Gastrocnemius medialis (tissue), 4 donors: ENCODE measurements around the gene PTPMT1.

Experiments used
- POLR2A ChIP-seq, 2 donors: fragments of 450-650 bp; IDR thresholded peaks; one replicate each; pipeline ENCODE4 v1.6.1; 2017; ENCODE audit warnings: antibody characterized with exemption in 2 of 2, mild to moderate bottlenecking in 2 of 2, moderate library complexity in 2 of 2
- TF ChIP-seq, protein P1 (sequence below), 5 experiments: fragments of 450-650 bp in 3 of 5; fragments of 200-600 bp in 2 of 5; sonication (generic) in 2 of 5; IDR thresholded peaks in 4 of 5; conservative IDR thresholded peaks in 1 of 5; 1 replicate in 4 of 5; 2 replicates in 1 of 5; pipeline ENCODE4 v1.5.1; 2016 to 2019; ENCODE audit warnings: antibody characterized with exemption in 5 of 5, mild to moderate bottlenecking in 3 of 5, moderate library complexity in 3 of 5

DNA sequence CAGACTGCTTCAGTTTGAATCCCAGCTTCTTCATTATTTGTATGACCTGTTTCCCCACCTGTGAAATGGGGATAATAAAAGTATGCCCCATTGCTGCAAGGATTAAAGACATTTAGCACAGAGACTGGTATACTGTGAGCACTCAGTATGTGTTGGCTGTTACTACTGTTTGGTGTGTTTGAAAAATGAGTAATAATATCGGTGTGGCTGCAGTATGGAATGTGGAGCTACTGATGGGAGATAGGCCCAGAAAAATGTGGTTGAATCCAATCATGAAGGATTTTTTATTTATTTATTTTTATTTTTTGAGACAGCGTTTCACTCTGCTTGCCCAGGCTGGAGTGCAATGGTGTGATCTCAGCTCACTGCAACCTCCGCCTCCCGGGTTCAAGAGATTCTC lies 37.9 kb downstream of the PTPMT1 start:
- TF ChIP-seq, protein P1, sequence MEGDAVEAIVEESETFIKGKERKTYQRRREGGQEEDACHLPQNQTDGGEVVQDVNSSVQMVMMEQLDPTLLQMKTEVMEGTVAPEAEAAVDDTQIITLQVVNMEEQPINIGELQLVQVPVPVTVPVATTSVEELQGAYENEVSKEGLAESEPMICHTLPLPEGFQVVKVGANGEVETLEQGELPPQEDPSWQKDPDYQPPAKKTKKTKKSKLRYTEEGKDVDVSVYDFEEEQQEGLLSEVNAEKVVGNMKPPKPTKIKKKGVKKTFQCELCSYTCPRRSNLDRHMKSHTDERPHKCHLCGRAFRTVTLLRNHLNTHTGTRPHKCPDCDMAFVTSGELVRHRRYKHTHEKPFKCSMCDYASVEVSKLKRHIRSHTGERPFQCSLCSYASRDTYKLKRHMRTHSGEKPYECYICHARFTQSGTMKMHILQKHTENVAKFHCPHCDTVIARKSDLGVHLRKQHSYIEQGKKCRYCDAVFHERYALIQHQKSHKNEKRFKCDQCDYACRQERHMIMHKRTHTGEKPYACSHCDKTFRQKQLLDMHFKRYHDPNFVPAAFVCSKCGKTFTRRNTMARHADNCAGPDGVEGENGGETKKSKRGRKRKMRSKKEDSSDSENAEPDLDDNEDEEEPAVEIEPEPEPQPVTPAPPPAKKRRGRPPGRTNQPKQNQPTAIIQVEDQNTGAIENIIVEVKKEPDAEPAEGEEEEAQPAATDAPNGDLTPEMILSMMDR (IDR thresholded peaks at IDR 0.05 in 4 of 5, conservative IDR thresholded peaks at IDR 0.05 in 1 of 5): no peak
- TF ChIP-seq POLR2A (IDR thresholded peaks at IDR 0.05): no peak
